A549 (cell line): ENCODE measurements around the gene GNA15. TPM values are rescaled to one million over a fixed set of nuclear protein-coding genes. Genes with fewer than 3 reads are reported as not detected.

Experiments used
- ATAC-seq, 2 experiments: fragments of 200-7000 bp in 1 of 2; fragments of >200 bp in 1 of 2; cut with Nextera tagmentation in 1 of 2; cut with Tn5 transposase in 1 of 2; 3 replicates each; pipeline versions ENCODE4 v1.8.0 to v1.9.1; 2018 to 2020; ENCODE audit warnings: mild to moderate bottlenecking in 1 of 2, moderate library complexity in 1 of 2
- CTCF ChIA-PET: fragments of 300-600 bp; sonication (Branson Sonifier 250); formaldehyde crosslinking; extraction: SDS; loops from one replicate; lab custom pipeline; 2021; ENCODE audit warnings: antibody characterized with exemption, inconsistent platforms; lab: Yijun Ruan, JAX
- POLR2A ChIA-PET: fragments of 350-600 bp; formaldehyde crosslinking; extraction: SDS; loops from one replicate; lab custom pipeline; 2021; ENCODE audit warnings: antibody characterized with exemption, inconsistent platforms; lab: Yijun Ruan, JAX
- DNase-seq, 2 experiments: peaks; one replicate each; pipeline versions ENCODE4 v3.0.0 to v3.0.0-alpha.2; 2011 to 2016; ENCODE audit warnings: low read depth in 1 of 2, low spot score in 1 of 2
- FAIRE-seq: peaks from 2 replicates; lab custom pipeline; 2011; peaks lifted over from hg19 to GRCh38; lab: Jason Lieb, UNC
- H3K27ac ChIP-seq, 2 experiments: fragments of >200 bp; sonication (Bioruptor Twin); formaldehyde crosslinking; 3 replicates each; pipeline ENCODE4 v1.5.1; 2016 to 2017
- H3K4me1 ChIP-seq: fragments of >200 bp; sonication (Bioruptor Twin); formaldehyde crosslinking; 3 replicates; pipeline ENCODE4 v1.6.1; 2016
- H3K4me2 ChIP-seq: fragments of >200 bp; sonication (Bioruptor Twin); formaldehyde crosslinking; 3 replicates; pipeline ENCODE4 v1.6.1; 2016
- H3K4me3 ChIP-seq: fragments of >200 bp; sonication (Bioruptor Twin); formaldehyde crosslinking; 3 replicates; pipeline ENCODE4 v1.5.1; 2016
- H3K9me3 ChIP-seq: fragments of >200 bp; sonication (Bioruptor Twin); formaldehyde crosslinking; 3 replicates; pipeline ENCODE4 v1.6.1; 2016
- BCL3 ChIP-seq: fragments of >200 bp; sonication (Bioruptor Twin); formaldehyde crosslinking; IDR thresholded peaks from 3 replicates; pipeline ENCODE4 v1.6.1; 2016
- CBX2 ChIP-seq: fragments of 200-600 bp; sonication (generic); IDR thresholded peaks from 2 replicates; pipeline ENCODE4 v1.6.1; 2016; ENCODE audit warnings: low read depth, mild to moderate bottlenecking, borderline replicate concordance
- CHD2 ChIP-seq: fragments of 150-350 bp; IDR thresholded peaks from 2 replicates; pipeline ENCODE4 v1.6.1; 2014; ENCODE audit warnings: low read length; ENCODE audit not compliant: partially characterized antibody
- CHD4 ChIP-seq: fragments of 200-600 bp; sonication (generic); IDR thresholded peaks from 2 replicates; pipeline ENCODE4 v1.6.1; 2016; ENCODE audit warnings: antibody characterized with exemption, mild to moderate bottlenecking, borderline replicate concordance
- FOSB ChIP-seq: fragments of 250-450 bp; sonication (Bioruptor Pico); IDR thresholded peaks from 2 replicates; pipeline ENCODE4 v1.5.0; 2020; ENCODE audit warnings: mild to moderate bottlenecking, moderate library complexity
- GATA3 ChIP-seq: IDR thresholded peaks from 2 replicates; pipeline ENCODE4 v1.6.1; 2012; ENCODE audit warnings: borderline replicate concordance
- HDAC2 ChIP-seq: fragments of 200-600 bp; sonication (generic); IDR thresholded peaks from 2 replicates; pipeline ENCODE4 v1.6.1; 2016
- JUN ChIP-seq, 2 experiments: fragments of >200 bp; sonication (Bioruptor Twin); formaldehyde crosslinking; IDR thresholded peaks; 2 replicates in 1 of 2; 3 replicates in 1 of 2; pipeline ENCODE4 v1.6.1; 2016 to 2017
- MAX ChIP-seq: IDR thresholded peaks from 2 replicates; pipeline ENCODE4 v1.6.1; 2012
- NFE2L2 ChIP-seq: fragments of 150-350 bp; conservative IDR thresholded peaks from 2 replicates; pipeline ENCODE4 v1.6.1; 2014; ENCODE audit warnings: low read length
- NPAS2 ChIP-seq: fragments of 250-450 bp; sonication (Bioruptor Pico); IDR thresholded peaks from 2 replicates; pipeline ENCODE4 v1.8.0; 2022; ENCODE audit warnings: mild to moderate bottlenecking, moderate library complexity, borderline replicate concordance
- POLR2A ChIP-seq: IDR thresholded peaks from 2 replicates; pipeline ENCODE4 v1.6.1; 2012; ENCODE audit warnings: mild to moderate bottlenecking, low read length
- POLR2AphosphoS2 ChIP-seq: conservative IDR thresholded peaks from 2 replicates; pipeline ENCODE4 v1.6.1; 2012; ENCODE audit warnings: low read length, improper control_type of control experiment, inconsistent platforms
- RARB ChIP-seq: fragments of 250-450 bp; sonication (Bioruptor Pico); IDR thresholded peaks from 2 replicates; pipeline ENCODE4 v1.8.0; 2021; ENCODE audit warnings: mild to moderate bottlenecking, moderate library complexity
- ZC3H11A ChIP-seq: fragments of 450-650 bp; IDR thresholded peaks from 2 replicates; pipeline ENCODE4 v1.6.1; 2014; ENCODE audit warnings: antibody characterized with exemption, mild to moderate bottlenecking
- WGBS: methylation state at CpG from one replicate; pipeline ENCODE4 v1.1.6; 2017; ENCODE audit errors: missing lambda C conversion rate; 5-methylcytosine and 5-hydroxymethylcytosine counted together
- polyA plus RNA-seq, 4 experiments: library from polyadenylated mRNA; depleted of rRNA in 3 of 4; stranded (reverse); fragments of >200 nt; fragmentation: RNase III in 1 of 4; extraction: RNeasy Plus Mini Kit Qiagen cat#74134 plus additional on column Dnase treatment in 1 of 4; gene quantifications; 2 replicates in 3 of 4; 3 replicates in 1 of 4; pipeline ENCODE4 v1.2.3, GENCODE V29; 2011 to 2017
- TF ChIP-seq, protein P1 (sequence below): fragments of >200 bp; sonication (Bioruptor Twin); formaldehyde crosslinking; IDR thresholded peaks from 3 replicates; pipeline ENCODE4 v1.5.1; 2016
- TF ChIP-seq, protein P2 (sequence below): IDR thresholded peaks from 2 replicates; pipeline ENCODE4 v1.6.1; 2012

The GNA15 gene
- polyA plus RNA-seq, 2 of the 4 experiments (the other 2 are of a cell fraction), result 0.06 TPM; not detected in 1

DNA sequence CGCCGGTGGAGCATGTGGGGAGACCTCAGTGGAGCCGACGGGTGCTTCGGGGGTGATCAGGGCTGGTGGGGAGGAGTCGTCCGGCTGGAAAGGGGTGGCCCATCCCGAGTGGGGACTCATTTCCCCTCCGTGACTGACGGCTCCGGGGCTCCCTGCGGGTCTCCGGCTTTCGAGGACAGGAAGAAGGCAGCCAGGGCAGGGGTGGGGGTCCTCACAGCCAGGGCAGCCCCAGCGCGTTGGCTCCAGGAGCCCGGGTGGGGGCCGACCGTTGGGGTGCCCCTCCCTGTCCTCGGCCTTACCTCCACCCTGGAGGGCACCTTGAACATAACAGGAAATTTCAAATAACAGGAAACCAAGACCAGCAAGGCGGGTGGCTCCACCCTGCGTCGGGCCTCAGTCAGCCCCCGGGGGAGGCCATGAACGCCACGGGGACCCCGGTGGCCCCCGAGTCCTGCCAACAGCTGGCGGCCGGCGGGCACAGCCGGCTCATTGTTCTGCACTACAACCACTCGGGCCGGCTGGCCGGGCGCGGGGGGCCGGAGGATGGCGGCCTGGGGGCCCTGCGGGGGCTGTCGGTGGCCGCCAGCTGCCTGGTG lies 42.6 kb downstream of the GNA15 start, which contains the start of gene S1PR4:
S1PR4 (plus strand) TSS at position 393 of the 596 bp plus-strand sequence; CDS start at position 417, 24 bp downstream.
- H3K27ac ChIP-seq, result peak within 1 kb of the TSS; percentile 91 to 93
- H3K4me2 ChIP-seq, result peak within 1 kb of the TSS; percentile 80; the same call in 2 of the 3 replicates
- ChIA-PET CTCF (no interaction called here), POLR2A (no interaction called here)
- DNase-seq (no peak), FAIRE-seq (no peak), ATAC-seq (no peak)
- H3K4me3 ChIP-seq, result no peak within 1 kb of the TSS
- peaks cover 20% of the 10 kb centered on the region for H3K4me1 ChIP-seq
- TF ChIP-seq ZC3H11A (no peak), FOSB (no peak), CHD2 (no peak), POLR2AphosphoS2 (no peak), CBX2 (no peak), NPAS2 (no peak), JUN (IDR thresholded peaks at IDR 0.05) (no peak), CHD4 (no peak)
- TF ChIP-seq, protein P1, sequence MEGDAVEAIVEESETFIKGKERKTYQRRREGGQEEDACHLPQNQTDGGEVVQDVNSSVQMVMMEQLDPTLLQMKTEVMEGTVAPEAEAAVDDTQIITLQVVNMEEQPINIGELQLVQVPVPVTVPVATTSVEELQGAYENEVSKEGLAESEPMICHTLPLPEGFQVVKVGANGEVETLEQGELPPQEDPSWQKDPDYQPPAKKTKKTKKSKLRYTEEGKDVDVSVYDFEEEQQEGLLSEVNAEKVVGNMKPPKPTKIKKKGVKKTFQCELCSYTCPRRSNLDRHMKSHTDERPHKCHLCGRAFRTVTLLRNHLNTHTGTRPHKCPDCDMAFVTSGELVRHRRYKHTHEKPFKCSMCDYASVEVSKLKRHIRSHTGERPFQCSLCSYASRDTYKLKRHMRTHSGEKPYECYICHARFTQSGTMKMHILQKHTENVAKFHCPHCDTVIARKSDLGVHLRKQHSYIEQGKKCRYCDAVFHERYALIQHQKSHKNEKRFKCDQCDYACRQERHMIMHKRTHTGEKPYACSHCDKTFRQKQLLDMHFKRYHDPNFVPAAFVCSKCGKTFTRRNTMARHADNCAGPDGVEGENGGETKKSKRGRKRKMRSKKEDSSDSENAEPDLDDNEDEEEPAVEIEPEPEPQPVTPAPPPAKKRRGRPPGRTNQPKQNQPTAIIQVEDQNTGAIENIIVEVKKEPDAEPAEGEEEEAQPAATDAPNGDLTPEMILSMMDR, result no peak
- TF ChIP-seq, protein P2, sequence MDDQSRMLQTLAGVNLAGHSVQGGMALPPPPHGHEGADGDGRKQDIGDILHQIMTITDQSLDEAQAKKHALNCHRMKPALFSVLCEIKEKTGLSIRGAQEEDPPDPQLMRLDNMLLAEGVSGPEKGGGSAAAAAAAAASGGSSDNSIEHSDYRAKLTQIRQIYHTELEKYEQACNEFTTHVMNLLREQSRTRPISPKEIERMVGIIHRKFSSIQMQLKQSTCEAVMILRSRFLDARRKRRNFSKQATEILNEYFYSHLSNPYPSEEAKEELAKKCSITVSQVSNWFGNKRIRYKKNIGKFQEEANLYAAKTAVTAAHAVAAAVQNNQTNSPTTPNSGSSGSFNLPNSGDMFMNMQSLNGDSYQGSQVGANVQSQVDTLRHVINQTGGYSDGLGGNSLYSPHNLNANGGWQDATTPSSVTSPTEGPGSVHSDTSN, result no peak
- no peaks in the 10 kb centered on the region for H3K9me3 ChIP-seq
- WGBS, result 82% methylated on average over 13 of the region's 42 CpGs

DNA sequence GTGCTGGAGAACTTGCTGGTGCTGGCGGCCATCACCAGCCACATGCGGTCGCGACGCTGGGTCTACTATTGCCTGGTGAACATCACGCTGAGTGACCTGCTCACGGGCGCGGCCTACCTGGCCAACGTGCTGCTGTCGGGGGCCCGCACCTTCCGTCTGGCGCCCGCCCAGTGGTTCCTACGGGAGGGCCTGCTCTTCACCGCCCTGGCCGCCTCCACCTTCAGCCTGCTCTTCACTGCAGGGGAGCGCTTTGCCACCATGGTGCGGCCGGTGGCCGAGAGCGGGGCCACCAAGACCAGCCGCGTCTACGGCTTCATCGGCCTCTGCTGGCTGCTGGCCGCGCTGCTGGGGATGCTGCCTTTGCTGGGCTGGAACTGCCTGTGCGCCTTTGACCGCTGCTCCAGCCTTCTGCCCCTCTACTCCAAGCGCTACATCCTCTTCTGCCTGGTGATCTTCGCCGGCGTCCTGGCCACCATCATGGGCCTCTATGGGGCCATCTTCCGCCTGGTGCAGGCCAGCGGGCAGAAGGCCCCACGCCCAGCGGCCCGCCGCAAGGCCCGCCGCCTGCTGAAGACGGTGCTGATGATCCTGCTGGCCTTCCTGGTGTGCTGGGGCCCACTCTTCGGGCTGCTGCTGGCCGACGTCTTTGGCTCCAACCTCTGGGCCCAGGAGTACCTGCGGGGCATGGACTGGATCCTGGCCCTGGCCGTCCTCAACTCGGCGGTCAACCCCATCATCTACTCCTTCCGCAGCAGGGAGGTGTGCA lies 43.3 kb downstream of the GNA15 start:
- peaks cover 20% of the 10 kb centered on the region for H3K4me1 ChIP-seq
- peak overlapping the region in 1 of 2 experiments; percentile 52; a peak in 2 of 6 replicates for H3K27ac ChIP-seq
- 96% methylated on average over 31 of the region's 52 CpGs for whole genome bisulfite sequencing
- no peaks in the 10 kb centered on the region for H3K9me3 ChIP-seq
- CTCF ChIA-PET, result no interaction called here
- no peak overlapping the region for H3K4me2 ChIP-seq
- no peak for DNase-seq
- POLR2A ChIA-PET, result no interaction called here
- no peak for ATAC-seq
- FAIRE-seq, result no peak
- H3K4me3 ChIP-seq, result no peak overlapping the region
- no peak for TF ChIP-seq GATA3
- no peak for TF ChIP-seq NPAS2
- no peak for TF ChIP-seq POLR2A
- no peak for TF ChIP-seq HDAC2
- no peak for TF ChIP-seq MAX

DNA sequence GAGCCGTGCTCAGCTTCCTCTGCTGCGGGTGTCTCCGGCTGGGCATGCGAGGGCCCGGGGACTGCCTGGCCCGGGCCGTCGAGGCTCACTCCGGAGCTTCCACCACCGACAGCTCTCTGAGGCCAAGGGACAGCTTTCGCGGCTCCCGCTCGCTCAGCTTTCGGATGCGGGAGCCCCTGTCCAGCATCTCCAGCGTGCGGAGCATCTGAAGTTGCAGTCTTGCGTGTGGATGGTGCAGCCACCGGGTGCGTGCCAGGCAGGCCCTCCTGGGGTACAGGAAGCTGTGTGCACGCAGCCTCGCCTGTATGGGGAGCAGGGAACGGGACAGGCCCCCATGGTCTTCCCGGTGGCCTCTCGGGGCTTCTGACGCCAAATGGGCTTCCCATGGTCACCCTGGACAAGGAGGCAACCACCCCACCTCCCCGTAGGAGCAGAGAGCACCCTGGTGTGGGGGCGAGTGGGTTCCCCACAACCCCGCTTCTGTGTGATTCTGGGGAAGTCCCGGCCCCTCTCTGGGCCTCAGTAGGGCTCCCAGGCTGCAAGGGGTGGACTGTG lies 44.0 kb downstream of the GNA15 start:
- FAIRE-seq, result no peak
- Histone ChIP-seq H3K4me1 (peaks cover 20% of the 10 kb centered on the region), H3K27ac (no peak overlapping the region), H3K4me3 (no peak overlapping the region), H3K4me2 (no peak overlapping the region), H3K9me3 (no peaks in the 10 kb centered on the region)
- CTCF ChIA-PET, result no interaction called here
- DNase-seq, result no peak
- POLR2A ChIA-PET, result no interaction called here
- 100% methylated on average over 1 of the region's 31 CpGs for WGBS
- no peak for ATAC-seq
- no peak for TF ChIP-seq HDAC2
- no peak for TF ChIP-seq RARB (CRISPR knock-in tag)
- no peak for TF ChIP-seq BCL3
- TF ChIP-seq NFE2L2, result no peak
